Hematopoietic multipotent progenitor cell (in vitro differentiated cells): ENCODE measurements around the gene CDHR3. TPM values are rescaled to one million over a fixed set of nuclear protein-coding genes. Genes with fewer than 3 reads are reported as not detected.
"Not testable (repeated sequence)": the region's sequence is repeated elsewhere in the genome, so short reads cannot be mapped to it uniquely, and the experiment has no call there.

Experiments used
- DNase-seq, 3 donors: peaks; one replicate each; pipeline ENCODE4 v3.0.0-alpha.2; 2011 to 2015; ENCODE audit warnings: low read depth in 2 of 3, low spot score in 2 of 3
- total RNA-seq: library from RNA; depleted of rRNA; stranded (reverse); fragments of >200 nt; gene quantifications from one replicate; pipeline ENCODE4 v1.2.3, GENCODE V29; 2012

Gene CDHR3
- total RNA-seq, 1 donor, result not detected

DNA sequence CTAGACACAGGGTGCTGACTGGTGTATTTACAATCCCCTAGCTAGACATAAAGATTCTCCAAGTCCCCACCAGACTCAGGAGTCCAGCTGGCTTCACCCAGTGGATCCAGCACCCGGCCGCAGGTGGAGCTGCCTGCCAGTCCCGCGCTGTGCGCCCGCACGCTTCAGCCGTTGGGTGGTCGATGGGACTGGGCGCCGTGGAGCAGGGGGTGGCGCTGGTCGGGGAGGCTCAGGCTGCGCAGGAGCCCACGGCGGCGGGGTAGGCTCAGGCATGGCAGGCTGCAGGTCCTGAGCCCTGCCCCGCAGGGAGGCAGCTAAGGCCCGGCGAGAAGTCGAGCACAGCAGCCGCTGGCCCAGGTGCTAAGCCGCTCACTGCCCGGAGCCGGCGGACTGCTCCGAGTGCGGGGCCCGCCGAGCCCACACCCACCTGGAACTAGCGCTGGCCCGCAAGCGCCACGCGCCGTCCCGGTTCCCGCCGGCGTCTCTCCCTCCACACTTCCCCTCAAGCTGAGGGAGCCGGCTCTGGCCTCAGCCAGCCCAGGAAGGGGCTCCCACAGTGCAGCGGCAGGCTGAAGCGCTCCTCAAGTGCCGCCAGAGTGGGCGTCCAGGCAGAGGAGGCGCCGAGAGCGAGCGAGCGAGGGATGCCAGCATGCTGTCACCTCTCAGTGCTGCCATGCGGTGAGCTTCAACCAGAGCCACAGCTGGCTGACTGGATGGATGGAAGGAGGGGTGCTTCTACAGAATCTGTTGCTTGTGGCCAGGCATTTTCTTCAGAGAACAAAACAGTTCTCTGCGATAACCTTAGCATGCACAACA, 7.2 kb upstream of the CDHR3 start:
- not testable (repeated sequence) for DNase-seq

DNA sequence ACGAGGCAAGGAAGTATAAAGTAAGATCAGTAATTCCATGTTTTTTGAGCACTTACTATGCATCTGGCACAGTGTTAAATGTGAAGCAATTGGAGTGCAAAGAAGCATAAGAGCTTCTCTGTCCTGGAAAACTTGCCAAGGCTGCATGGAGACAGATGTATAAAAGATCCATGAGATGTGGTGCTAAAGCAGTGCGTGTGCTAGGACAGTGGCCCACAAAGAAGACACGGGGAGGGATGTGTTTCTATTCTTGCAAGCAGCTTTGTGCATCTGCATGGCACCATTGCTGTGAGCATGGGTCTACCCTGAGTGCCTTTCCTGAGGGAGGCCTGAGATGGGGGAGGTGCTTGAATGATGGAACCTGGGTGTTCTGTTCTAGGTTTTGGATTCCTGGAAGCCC, 5.1 kb upstream of the CDHR3 start:
- DNase-seq, result no peak

- no peak for DNase-seq
Measured at GRCh38 chr7:105962353-105962752, 711 bp upstream of the CDHR3 start.

- DNase-seq, result no peak
Measured at GRCh38 chr7:105971845-105972244, 8.8 kb downstream of the CDHR3 start.

DNA sequence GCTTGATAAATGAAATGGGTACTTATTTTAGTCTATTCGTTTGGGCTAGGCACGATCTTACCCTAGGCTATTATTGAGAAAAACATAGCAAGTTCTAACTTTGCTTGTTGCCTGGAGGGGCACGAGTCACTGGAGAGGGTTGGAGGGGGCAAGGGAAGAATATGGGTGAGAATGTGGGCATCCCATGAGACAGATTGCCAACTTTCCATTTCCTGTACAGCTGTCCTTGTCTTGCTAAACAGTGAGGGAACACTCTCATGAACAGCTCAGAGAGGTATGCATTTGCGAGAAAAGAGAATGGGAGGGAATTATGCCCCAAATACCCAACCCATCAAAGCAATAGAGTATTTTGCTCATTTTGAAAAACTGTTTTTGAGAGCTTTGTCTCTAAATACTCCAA, 9.2 kb downstream of the CDHR3 start:
- no peak for DNase-seq

DNA sequence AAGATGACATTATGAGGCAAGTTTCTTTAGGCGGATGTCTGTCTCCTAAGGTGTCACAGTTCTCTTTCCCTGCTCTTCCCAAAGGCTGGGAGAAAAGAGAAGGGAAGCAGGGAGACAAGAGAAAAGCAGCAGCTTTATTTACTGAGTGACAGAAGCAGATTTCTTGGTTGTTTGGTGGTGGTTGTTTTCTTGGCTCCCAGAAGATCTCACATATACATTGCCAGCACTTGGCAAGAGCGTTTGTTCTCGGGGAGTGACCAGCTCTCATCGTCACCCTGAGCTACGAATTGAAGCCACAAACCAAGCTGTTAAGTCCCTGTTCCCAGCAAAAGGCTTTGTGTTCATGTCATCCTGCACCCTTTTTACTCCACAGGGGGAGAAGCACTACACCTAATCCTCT, 11.4 kb downstream of the CDHR3 start:
- no peak for DNase-seq

DNA sequence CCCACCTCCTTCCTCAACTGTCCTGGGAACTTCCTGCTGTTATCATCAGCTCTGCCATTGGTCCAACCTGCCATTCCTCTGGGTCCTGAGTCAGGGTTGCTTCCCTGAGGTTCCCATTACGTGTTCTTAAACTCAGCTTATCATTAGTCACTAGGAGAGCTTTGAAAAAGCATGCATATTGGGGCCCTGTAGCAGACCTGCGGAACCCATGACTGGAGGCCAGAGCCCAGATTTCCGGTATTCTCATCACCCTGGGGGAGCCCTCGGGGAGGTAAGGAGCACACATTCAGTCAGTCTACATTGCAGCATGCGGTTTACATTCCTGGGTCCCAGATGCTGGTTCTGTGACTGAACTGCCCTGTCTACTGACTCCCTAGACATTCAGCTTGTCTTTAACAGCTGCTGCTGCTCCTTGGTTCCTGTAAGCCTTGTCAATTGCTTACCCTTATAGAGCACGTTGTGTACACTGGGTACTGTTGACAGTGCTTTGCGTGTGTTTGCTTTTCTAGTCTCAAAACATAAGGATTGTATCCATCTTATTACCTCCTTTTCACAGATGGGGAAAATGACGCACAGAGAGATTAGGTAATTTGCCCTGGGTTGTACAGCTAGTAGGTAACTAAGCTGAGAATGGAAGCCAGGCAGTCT, 12.8 kb downstream of the CDHR3 start:
- DNase-seq, result no peak

- DNase-seq, result no peak
Measured at GRCh38 chr7:105976868-105977267, 13.8 kb downstream of the CDHR3 start.

- no peak for DNase-seq
Measured at GRCh38 chr7:105978035-105978434, 15.0 kb downstream of the CDHR3 start.

DNA sequence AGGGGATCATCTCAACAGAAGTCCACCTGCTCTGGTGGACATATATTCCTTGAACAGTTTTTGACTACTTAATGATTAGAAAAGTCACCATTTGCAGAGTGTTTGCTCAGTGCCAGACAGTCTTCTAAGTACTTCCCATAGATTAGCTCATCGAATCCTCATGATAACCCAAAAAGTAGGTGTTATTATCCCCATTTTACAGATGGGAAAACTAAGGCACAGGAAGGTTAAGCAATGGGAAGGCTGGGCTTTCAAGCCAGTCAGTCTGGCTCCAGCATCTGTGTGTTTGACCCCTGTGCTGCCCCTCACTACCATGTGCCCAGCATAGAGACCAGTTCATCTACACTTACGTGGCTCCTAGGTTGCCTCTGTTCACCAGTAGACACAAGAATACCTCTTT, 15.9 kb downstream of the CDHR3 start:
- DNase-seq, result no peak

DNA sequence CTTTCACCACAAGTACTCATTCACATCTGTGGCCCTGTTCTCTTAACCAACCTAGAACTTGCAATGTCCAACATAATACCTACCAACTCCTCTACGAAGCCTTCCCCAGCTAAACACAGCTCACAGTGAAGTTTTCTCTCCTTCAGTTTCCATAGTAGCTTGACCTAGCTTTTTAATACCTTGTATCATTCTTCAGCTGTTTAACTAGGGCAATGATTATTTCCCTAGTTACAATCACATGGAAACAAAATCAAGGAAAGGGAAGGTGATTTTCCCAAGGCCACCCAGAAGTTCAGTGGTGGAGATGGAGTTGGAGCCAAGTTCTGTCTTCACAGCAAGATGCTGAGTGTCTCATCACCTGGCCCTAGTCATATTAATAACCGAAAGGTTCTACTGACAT, 16.3 kb downstream of the CDHR3 start:
- DNase-seq, result no peak

- no peak for DNase-seq
Measured at GRCh38 chr7:105980645-105981396, 17.8 kb downstream of the CDHR3 start.

- no peak for DNase-seq
Measured at GRCh38 chr7:105982388-105982787, 19.3 kb downstream of the CDHR3 start.

DNA sequence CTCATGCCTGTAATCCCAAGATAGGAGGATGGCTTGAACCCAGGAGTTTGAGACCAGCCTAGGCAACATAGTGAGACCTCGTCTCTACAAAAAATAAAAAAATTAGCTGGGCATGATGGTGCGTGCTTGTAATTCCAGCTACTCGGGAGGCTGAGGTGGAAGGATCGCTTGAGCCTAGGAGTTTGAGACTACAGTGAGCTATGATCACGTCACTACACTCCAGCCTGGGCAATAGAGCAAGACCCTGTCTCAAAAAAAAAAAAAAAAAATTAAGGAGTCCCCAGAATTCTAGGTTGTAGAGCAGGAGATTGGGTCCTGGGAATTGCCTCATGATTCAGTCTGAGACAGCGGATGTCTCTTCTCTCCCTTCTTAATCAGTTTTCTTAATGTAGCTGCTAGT, 21.7 kb downstream of the CDHR3 start:
- not testable (repeated sequence) for DNase-seq

GRCh38 chr7:105985229-105985628, 22.2 kb downstream of the CDHR3 start:
- DNase-seq, result no peak

DNA sequence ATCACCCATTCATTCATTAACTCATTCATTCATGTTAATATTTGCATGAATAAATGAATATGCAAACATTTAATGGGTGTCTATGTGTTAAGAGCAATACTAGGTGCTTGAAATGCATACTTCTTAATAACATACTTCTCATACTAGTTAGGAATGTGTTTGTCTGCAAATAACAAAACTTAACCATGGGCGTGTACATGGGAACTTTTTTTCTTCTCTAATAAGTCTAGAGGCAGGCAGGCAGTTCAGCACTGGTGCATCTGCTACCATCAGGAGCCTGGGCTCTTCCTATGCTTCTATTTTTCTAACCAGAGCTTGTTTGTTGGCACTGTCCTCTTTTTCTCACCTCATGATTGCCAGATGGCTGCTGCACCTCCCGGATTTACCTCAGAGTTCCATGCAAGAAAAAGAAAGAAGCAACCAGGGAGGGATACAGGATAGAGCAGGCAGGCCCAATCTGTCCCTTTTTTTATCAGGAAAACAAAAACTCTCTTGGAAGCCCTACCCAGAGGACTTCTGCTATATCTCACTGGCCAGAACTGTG, 22.7 kb downstream of the CDHR3 start:
- no peak for DNase-seq

- DNase-seq, result no peak
Measured at GRCh38 chr7:105987046-105987445, 24.0 kb downstream of the CDHR3 start.

DNA sequence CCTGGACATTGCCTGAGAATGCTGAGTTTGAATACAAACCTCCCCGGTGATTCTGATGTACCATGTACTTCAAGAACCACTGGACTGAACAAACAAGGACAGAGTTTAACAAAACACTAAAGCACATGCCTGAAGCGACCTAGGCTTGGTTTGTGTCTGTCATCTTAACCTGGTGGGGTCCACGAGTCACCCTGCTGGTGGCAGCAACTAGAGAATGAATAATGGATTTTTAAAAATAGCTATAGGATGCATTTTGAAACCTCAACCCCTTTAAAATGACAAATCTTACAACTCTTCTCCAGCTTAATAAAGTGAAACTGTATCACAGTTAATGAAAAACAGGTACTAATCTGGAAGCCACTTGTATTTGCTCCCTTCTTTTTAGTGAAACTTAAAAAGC, 25.2 kb downstream of the CDHR3 start:
- no peak for DNase-seq

DNA sequence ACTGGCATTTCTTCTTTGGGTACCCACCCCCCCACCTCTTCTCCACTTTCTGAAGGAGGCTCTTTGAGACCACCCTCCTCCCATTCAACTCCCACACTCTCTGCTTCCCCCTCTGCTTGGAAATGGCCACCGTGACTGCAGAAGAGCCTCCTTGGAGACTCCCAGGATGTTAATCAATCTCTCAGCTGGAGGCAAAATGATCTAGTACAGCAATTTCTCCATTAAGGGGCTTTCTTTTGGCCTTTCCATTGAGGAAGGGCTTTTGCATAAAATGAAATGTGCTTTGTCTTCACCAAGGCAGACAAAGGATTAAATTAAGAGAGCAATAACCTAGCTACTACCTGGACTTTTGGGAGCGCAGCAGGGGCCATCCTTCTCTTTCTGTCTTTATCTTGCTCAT, 26.1 kb downstream of the CDHR3 start:
- no peak for DNase-seq

GRCh38 chr7:105989686-105990085, 26.6 kb downstream of the CDHR3 start:
- DNase-seq, result no peak

DNA sequence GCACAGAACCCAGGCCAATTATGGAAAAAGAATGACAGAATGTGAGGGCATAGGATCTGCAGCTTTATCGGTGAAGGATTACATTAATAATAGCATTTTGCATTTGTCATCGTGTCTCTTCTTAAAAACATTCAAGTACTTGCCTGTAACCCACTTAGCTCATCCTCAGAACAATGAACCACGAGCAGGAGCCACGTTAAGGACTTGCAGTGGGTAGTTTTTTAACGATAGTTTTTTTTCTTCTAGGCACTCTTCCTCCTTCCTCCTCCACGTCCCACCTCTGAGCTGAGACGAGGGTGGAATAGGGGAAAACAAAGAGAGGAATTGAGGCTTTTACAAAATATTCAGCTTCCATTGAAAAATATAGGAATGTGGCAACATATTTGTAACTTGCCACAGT, 27.1 kb downstream of the CDHR3 start:
- no peak for DNase-seq
